Sigmoid colon (tissue), 3 donors: ENCODE data around the gene C1GALT1.

Experiments
- POLR2A ChIP-seq, 2 donors: fragments of 450-650 bp; IDR thresholded peaks; one replicate each; pipeline ENCODE4 v1.6.1; 2016; ENCODE audit warnings: antibody characterized with exemption in 2 of 2, mild to moderate bottlenecking in 2 of 2, moderate library complexity in 2 of 2
- TF ChIP-seq, protein P1 (sequence below), 4 experiments: fragments of 450-650 bp in 3 of 4; fragments of 200-600 bp in 1 of 4; IDR thresholded peaks; one replicate each; pipeline ENCODE4 v1.5.1; 2016 to 2019; ENCODE audit warnings: antibody characterized with exemption in 4 of 4, mild to moderate bottlenecking in 3 of 4, moderate library complexity in 2 of 4

GRCh38 chr7:7221599-7222038, 39.3 kb downstream of the C1GALT1 start:
- TF ChIP-seq POLR2A (IDR thresholded peaks at IDR 0.05), result no peak
- TF ChIP-seq, protein P1, sequence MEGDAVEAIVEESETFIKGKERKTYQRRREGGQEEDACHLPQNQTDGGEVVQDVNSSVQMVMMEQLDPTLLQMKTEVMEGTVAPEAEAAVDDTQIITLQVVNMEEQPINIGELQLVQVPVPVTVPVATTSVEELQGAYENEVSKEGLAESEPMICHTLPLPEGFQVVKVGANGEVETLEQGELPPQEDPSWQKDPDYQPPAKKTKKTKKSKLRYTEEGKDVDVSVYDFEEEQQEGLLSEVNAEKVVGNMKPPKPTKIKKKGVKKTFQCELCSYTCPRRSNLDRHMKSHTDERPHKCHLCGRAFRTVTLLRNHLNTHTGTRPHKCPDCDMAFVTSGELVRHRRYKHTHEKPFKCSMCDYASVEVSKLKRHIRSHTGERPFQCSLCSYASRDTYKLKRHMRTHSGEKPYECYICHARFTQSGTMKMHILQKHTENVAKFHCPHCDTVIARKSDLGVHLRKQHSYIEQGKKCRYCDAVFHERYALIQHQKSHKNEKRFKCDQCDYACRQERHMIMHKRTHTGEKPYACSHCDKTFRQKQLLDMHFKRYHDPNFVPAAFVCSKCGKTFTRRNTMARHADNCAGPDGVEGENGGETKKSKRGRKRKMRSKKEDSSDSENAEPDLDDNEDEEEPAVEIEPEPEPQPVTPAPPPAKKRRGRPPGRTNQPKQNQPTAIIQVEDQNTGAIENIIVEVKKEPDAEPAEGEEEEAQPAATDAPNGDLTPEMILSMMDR (IDR thresholded peaks at IDR 0.05), result no peak
